Transverse colon (tissue), 4 donors: ENCODE measurements around the gene MATR3. TPM values are rescaled to one million over a fixed set of nuclear protein-coding genes. Genes with fewer than 3 reads are reported as not detected.

Source experiments
- DNase-seq: peaks from one replicate; pipeline ENCODE4 v3.0.0-alpha.2; 2019
- H3K27ac ChIP-seq, 4 donors: fragments of 200-600 bp; sonication (generic); 2 replicates each; pipeline ENCODE4 v1.5.1; 2016 to 2018; ENCODE audit warnings: inconsistent platforms in 4 of 4
- H3K27me3 ChIP-seq: fragments of 200-600 bp; sonication (generic); 2 replicates; pipeline ENCODE4 v1.5.1; 2017; ENCODE audit warnings: inconsistent platforms
- H3K36me3 ChIP-seq, 4 donors: fragments of 200-600 bp; sonication (generic); 2 replicates each; pipeline ENCODE4 v1.5.1; 2017 to 2019; ENCODE audit warnings: inconsistent platforms in 4 of 4
- H3K4me1 ChIP-seq, 4 donors: fragments of 200-600 bp; sonication (generic); 2 replicates each; pipeline ENCODE4 v1.5.1; 2017 to 2020; ENCODE audit warnings: inconsistent platforms in 4 of 4
- H3K4me3 ChIP-seq, 4 donors: fragments of 200-600 bp; sonication (generic); 1 replicate in 1 of 4; 2 replicates in 3 of 4; pipeline versions ENCODE4 v1.5.1 to v1.6.1; 2017 to 2019; ENCODE audit warnings: inconsistent platforms in 4 of 4
- H3K9me3 ChIP-seq, 2 donors: fragments of 200-600 bp; sonication (generic); 2 replicates each; pipeline ENCODE4 v1.5.1; 2017 to 2019; ENCODE audit warnings: inconsistent platforms in 2 of 2
- POLR2AphosphoS5 ChIP-seq, 3 donors: sonication (generic); formaldehyde crosslinking; IDR thresholded peaks; one replicate each; pipeline ENCODE4 v1.6.1; 2016; ENCODE audit warnings: antibody characterized with exemption in 3 of 3
- WGBS, 2 donors: methylation state at CpG; one replicate each; pipeline ENCODE4 v1.1.5; 2018; ENCODE audit warnings: low coverage in 1 of 2; 5-methylcytosine and 5-hydroxymethylcytosine counted together
- in situ Hi-C, 4 donors: fragments of 200-750 bp; cut with MboI; loops; one replicate each; pipeline versions ENCODE4 v1.15.0 to v1.15.1; 2017; ENCODE audit warnings: low sequenced_read_pairs in 3 of 4, low pct_ligation_motif_present in 1 of 4, low pct_unique_long_range_greater_than_20kb in 1 of 4
- intact Hi-C: fragments of 100-400 bp; cut with DNase I; formaldehyde crosslinking; loops from one replicate; pipeline ENCODE4 v1.15.1; 2023; ENCODE audit warnings: low total_unique reads
- small RNA-seq, 4 donors: library from RNA; depleted of rRNA; stranded (forward); fragments of <200 nt; gene quantifications; one replicate each; pipeline ENCODE3, GENCODE V24; 2016
- total RNA-seq, 4 donors: library from RNA; depleted of rRNA; stranded (reverse); fragments of >200 nt; gene quantifications; one replicate each; pipeline ENCODE4 v1.1.0, GENCODE V29; 2016

MATR3 gene
- total RNA-seq, 4 donors from 2014 or later, result 97.3 to 190 (median 134) TPM

DNA sequence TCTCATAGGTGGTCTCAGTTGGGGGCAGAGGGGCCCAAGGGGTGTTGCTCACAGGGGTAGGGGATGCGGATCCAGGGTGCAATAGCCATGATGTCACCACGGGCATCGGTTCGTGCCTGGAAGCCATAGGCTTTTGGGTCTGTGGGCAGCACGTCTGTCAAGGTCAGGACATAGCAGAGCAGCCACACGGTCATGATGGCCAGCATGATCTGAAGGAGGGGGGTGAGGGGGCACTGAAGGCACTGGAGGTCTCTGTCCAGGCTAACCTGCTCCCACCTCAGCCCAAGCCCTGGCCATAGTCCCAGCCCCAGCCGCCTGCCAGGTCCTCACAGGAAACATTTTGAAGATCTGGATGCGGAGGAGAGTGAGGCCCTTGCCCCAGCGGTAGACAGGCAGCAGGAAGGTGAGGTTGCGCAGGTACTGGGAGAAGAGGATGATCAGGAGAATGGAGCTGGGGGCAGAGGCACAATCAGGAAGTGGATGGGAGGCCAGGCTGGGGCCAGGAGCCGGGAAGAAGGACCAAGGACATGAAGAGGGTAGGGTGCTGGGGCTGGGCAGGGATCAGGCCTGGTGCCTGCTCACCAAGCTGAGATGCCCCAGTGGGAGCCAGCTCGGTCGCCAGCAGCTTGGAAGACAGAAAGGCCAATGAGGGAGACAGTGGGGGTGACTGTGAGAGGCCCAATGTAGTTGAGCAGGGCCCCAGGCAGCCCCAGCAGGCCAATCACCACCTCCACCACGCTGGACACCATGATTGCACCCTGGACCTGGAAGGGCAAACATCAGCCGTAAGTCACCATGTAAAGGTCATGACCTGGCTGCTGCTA, 86.3 kb downstream of the MATR3 start:
- no peaks in the 10 kb centered on the region for H3K9me3 ChIP-seq
- WGBS, 2 donors, result 91 to 100% methylated on average over 1 to 15 of the region's 15 CpGs
- H3K4me3 ChIP-seq, result no peak overlapping the region
- H3K27ac ChIP-seq, result no peak overlapping the region
- DNase-seq, result no peak
- H3K4me1 ChIP-seq, result peaks cover 9 to 31% (median 26%) of the 10 kb centered on the region in 4 donors
- H3K36me3 ChIP-seq, result no peaks in the 10 kb centered on the region
- no peaks in the 10 kb centered on the region for H3K27me3 ChIP-seq
- TF ChIP-seq POLR2AphosphoS5 (IDR thresholded peaks at IDR 0.05), result no peak
- in situ Hi-C loops, result no loop called here
- intact Hi-C loops, result no loop called here

Small RNAs within 50 kb of the gene (small RNA-seq; reads per million reads assigned to genes)
- gene RNA5SP195, result 0 reads per million in 4 donors
- gene SNORA74A, result 19.0 to 69.5 (median 56.8) reads per million in 4 donors
- gene SNORA74D, result 44.2 to 192 (median 114) reads per million in 4 donors

Other genes with a start within 250 kb of the MATR3 start
- 10 to 100 TPM; 11.1 to 38.1 (median 29.0) TPM for gene SIL1, start 95.4 kb upstream of the MATR3 start, total RNA-seq
- 10 to 100 TPM; 13.8 to 67.3 (median 36.5) TPM for gene PAIP2, start 48.1 kb downstream of the MATR3 start, total RNA-seq
- gene SLC23A1, start 89.6 kb downstream of the MATR3 start, total RNA-seq, result 1 to 10 TPM in 2 of 4 donors, under 1 TPM in 1, not detected in 1; 0.80 to 9.5 (median 7.4) TPM
- gene MZB1, start 96.2 kb downstream of the MATR3 start, total RNA-seq, result 10 to 100 TPM in 1 of 4 donors, 1 to 10 TPM in 1, not detected in 2; 4.0 to 39.2 TPM
- gene PROB1, start 101.4 kb downstream of the MATR3 start, total RNA-seq, result 1 to 10 TPM in 1 of 4 donors, under 1 TPM in 2, not detected in 1; 0.55 to 1.1 (median 0.60) TPM
- 1 to 10 TPM in 2 of 4 donors, not detected in 2; 3.0 TPM for gene SPATA24, start 110.3 kb downstream of the MATR3 start, total RNA-seq
- 1 to 10 TPM in 3 of 4 donors, under 1 TPM in 1; 0.37 to 3.8 (median 3.2) TPM for gene DNAJC18, start 145.8 kb downstream of the MATR3 start, total RNA-seq
- gene ECSCR, start 169.0 kb downstream of the MATR3 start, total RNA-seq, result 1 to 10 TPM in 3 of 4 donors, not detected in 1; 2.2 to 4.8 (median 3.6) TPM
- under 1 TPM in 2 of 4 donors, not detected in 2; 0.55 to 0.64 TPM for gene SMIM33, start 177.3 kb downstream of the MATR3 start, total RNA-seq
- 10 to 100 TPM; 12.2 to 51.5 (median 19.1) TPM for gene STING1, start 189.0 kb downstream of the MATR3 start, total RNA-seq